GM12801 (cell line): ENCODE measurements around the gene EMX1.

ENCODE experiments used
- CTCF ChIP-seq: IDR thresholded peaks from one replicate; pipeline ENCODE4 v1.5.1; 2011; ENCODE audit warnings: control low read depth; ENCODE audit not compliant: insufficient read length; ENCODE audit errors: extremely low read depth

The EMX1 gene

DNA sequence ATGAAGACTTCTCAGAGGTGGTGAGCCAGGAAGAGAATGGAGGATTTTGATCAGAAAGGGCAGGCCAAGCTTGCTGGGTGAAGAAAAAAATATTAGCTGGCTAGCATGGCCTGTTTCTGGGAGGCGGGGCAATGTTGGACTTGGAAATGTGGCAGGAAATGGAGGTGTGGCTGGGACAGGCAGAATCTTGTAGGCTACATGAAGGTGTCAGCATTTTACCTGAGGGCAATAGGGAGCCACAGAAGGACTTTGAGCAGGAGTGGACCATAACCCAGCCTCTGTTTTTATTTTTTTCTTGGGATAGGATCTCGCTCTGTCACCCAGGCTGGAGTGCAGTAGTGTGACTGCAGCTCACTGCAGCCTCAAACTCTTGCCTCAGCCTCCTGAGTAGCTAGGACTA lies 31.7 kb downstream of the EMX1 start:
- TF ChIP-seq CTCF, result no peak

- no peak for TF ChIP-seq CTCF
Observed at GRCh38 chr2:72949642-72950041, 32.3 kb downstream of the EMX1 start.

DNA sequence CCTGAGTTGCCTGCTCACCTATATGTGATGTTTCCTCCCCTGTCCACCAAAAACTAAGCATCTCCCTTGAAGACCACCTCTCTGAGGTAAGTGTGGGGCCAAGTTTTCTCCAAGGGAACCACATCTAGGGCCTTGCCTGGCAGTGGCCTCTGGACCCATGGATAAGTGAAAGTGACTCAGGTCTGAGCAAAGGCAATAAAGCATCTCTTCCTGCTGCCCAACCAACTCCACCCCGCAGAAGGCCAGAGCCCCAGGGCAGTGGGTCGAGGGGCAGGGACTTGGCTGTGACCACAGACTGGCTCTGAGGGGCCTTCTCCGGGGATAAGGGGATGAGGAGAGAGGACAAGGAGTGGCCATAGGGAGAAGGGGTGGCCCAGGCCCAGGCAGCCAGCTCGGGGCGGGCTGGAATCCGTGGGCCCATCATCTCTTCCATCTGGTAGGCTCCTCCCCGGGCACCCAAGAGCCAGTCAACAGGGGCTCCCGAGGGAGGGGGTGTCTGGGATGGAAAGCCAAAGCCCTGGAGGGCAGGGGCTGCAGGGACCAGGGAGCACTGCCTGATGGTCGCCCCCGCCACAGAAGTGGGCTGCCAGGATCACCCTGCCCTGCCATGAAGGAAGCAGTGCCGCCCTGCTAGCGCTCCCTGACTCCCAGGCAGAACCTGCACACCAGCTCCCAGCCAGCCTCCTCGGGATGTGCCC lies 33.4 kb downstream of the EMX1 start:
- TF ChIP-seq CTCF, result no peak

DNA sequence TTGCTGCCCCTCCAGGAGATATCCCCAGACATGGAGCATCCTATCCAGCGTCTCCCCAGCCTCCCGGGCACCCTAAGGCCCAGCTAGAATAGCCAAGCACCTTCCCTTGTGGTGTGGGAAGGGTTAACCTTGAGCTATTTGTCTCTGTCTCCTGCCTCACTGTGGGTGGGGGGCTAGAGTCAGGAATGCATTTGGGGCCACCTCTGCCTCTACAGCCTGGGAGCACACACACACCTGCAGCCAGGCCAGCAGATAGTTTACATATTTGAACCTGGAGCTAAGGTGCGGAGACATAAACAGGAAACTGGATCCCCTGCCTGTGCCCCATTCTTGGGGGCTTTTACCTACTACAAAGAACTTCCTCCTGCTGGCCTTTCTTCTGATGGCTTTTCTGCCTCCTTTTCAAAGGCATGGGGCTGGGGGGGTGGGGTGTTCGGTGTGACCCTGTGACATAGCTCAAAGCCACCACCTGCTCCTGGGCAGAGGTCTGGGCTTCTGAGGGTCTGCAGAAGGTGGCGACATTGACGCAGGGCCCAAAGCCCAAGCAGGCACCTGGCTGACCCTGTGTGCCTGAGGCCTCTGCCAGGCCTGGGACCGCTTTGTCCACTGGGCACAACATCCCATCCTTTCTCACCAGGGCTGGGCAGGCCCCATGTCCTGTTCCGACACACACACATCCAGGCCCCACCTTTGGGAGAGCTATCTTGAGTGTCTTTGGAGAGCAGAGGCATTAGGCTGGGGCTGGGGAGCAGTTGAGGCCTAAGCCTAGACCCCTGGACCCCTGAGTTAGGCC lies 34.2 kb downstream of the EMX1 start:
- TF ChIP-seq CTCF, result no peak

GRCh38 chr2:72952110-72952823 lies 34.9 kb downstream of the EMX1 start:
- TF ChIP-seq CTCF, result no peak

GRCh38 chr2:72952961-72953360 lies 35.6 kb downstream of the EMX1 start:
- no peak for TF ChIP-seq CTCF

GRCh38 chr2:72953528-72953927 lies 36.2 kb downstream of the EMX1 start:
- no peak for TF ChIP-seq CTCF
